ENCODE results near the gene PWWP2B. TPM values are rescaled to one million over a fixed set of nuclear protein-coding genes. Genes with fewer than 3 reads are reported as not detected.
A peak's percentile ranks its signal among the peaks of the same experiment; 100 is the strongest.

Gene PWWP2B
- total and polyA plus RNA-seq, 9 of the 15 experiments (the other 6 are each of a cell fraction or from before 2014, with no cell fraction given): 0.07 to 9.2 (median 1.6) TPM; not detected in 1

DNA sequence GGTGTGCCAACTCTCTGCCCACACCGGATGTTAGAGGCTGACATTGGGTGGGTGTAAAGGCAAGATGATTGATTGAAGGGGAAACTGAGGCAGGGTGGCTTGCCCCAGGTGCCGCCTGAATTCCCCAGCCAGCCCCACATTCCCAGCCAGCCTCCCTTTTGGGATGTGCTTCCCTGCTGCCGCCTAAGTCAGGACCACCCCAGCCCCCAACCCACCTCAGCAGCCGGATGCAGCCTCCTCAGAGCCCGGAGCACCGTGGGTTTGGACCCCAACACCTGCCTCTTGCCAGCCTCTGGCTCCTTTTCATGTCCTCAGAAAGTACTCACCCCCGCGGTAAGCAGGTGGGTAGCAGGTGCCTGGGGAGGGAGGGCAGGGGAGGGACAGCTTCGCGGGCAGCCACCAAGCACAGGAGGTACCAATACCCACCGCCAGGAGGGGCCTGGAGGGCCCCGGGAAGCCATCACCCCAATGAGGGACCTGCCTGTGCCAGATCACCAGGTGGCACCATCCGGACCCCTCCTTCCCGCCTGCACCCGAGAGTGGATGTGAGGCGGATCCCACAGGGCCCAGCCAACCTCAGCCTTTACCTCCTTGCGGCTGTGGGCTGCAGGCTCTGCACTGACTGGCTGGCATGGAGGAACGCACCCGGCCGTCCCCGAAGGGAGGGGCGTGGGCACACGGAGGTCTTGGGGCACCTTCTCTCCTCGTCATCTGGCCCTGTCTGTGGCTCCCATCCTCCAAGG lies 60.5 kb downstream of the PWWP2B start:
- Histone ChIP-seq H4K20me1 (replicated peaks; ENCODE audit: control insufficient read depth, insufficient read depth, low read length) (0 out of 2 replicates have a peak, but pooled peaks cover 3% of the 10 kb centered on the region), H3K4me1 (replicated peaks in 1 of 2; ENCODE audit: control insufficient read depth in 2 of 2, insufficient read depth in 2 of 2, low read length in 2 of 2) (peaks cover 8 to 70% of the 10 kb centered on the region in 2 experiments; a peak in 4 of 5 replicates), H3K9me1 (ENCODE audit: control insufficient read depth, insufficient read depth, low read length) (no peaks in the 10 kb centered on the region), H3K27me3 (ENCODE audit: control insufficient read depth in 2 of 2, insufficient read depth in 2 of 2, low read length in 2 of 2) (peaks cover 0 to 17% of the 10 kb centered on the region in 2 experiments; a peak in 2 of 5 replicates), H3K36me3 (ENCODE audit: control insufficient read depth, insufficient read depth, low read length) (no peaks in the 10 kb centered on the region), H3K9ac (ENCODE audit: insufficient read depth in 1 of 2, low read depth in 2 of 2, low read length in 2 of 2) (no peak overlapping the region), H3K79me2 (ENCODE audit: control insufficient read depth, insufficient read depth, low read length) (no peaks in the 10 kb centered on the region), H3K4me3 (no peak overlapping the region), H3K4me2 (ENCODE audit: insufficient read depth, low read length) (no peak overlapping the region), H2AFZ (ENCODE audit: low read depth, low read length) (no peak overlapping the region), H3K9me3 (replicated peaks; ENCODE audit: control insufficient read depth, insufficient read depth, low read depth, low read length) (no peaks in the 10 kb centered on the region), H3K27ac (ENCODE audit: extremely low read depth, low read depth, low read length) (no peak overlapping the region)
- TF ChIP-seq, protein P1, sequence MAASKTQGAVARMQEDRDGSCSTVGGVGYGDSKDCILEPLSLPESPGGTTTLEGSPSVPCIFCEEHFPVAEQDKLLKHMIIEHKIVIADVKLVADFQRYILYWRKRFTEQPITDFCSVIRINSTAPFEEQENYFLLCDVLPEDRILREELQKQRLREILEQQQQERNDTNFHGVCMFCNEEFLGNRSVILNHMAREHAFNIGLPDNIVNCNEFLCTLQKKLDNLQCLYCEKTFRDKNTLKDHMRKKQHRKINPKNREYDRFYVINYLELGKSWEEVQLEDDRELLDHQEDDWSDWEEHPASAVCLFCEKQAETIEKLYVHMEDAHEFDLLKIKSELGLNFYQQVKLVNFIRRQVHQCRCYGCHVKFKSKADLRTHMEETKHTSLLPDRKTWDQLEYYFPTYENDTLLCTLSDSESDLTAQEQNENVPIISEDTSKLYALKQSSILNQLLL (CRISPR knock-in tag; IDR thresholded peaks at IDR 0.05; ENCODE audit: borderline replicate concordance): no peak
- TF ChIP-seq, protein P2, sequence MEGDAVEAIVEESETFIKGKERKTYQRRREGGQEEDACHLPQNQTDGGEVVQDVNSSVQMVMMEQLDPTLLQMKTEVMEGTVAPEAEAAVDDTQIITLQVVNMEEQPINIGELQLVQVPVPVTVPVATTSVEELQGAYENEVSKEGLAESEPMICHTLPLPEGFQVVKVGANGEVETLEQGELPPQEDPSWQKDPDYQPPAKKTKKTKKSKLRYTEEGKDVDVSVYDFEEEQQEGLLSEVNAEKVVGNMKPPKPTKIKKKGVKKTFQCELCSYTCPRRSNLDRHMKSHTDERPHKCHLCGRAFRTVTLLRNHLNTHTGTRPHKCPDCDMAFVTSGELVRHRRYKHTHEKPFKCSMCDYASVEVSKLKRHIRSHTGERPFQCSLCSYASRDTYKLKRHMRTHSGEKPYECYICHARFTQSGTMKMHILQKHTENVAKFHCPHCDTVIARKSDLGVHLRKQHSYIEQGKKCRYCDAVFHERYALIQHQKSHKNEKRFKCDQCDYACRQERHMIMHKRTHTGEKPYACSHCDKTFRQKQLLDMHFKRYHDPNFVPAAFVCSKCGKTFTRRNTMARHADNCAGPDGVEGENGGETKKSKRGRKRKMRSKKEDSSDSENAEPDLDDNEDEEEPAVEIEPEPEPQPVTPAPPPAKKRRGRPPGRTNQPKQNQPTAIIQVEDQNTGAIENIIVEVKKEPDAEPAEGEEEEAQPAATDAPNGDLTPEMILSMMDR (IDR thresholded peaks at IDR 0.05 in 2 of 3, conservative IDR thresholded peaks at IDR 0.05 in 1 of 3; ENCODE audit: insufficient read depth in 2 of 3, low read depth in 1 of 3, low read length in 3 of 3): peak in 1 of 3 experiments; percentile 50; a peak in 3 of 6 replicates
- no TSS peak for BruUV-seq (replicated peaks)
- POLR2A ChIA-PET: interaction anchor here (0.5 kb wide), 1 partner anchor 125 kb away, joined by 3 read pairs; no protein-coding TSS in a partner anchor
- DNase-seq (ENCODE audit: extremely low read depth in 1 of 4, low spot score in 3 of 4): peak in 2 of 4 experiments; percentile 38 to 44
- FAIRE-seq: no peak
- in situ Hi-C loops (cut with MboI): loop anchor here (10.0 kb wide), 1 partner anchor 177 kb away; no protein-coding TSS in a partner anchor
- intact Hi-C loops (cut with micrococcal nuclease): loop anchor here (2.0 kb wide), 1 partner anchor 179 kb away; no protein-coding TSS in a partner anchor
- ATAC-seq: no peak
- CTCF ChIA-PET (ENCODE audit: low intra/inter-chr PET ratio): interaction anchor here (0.8 to 1.9 kb wide), 3 partner anchors 70 to 180 kb away, joined by 4 to 13 read pairs (median 9); no protein-coding TSS in a partner anchor
- 20% methylated on average over 11 of the region's 24 CpGs for WGBS (ENCODE audit: insufficient coverage, low coverage, missing lambda C conversion rate)

Data from K562 (cell line).